Measurements from ENCODE around the gene ZBTB7C.

The ZBTB7C gene

GRCh38 chr18:48318436-48318835, 90.7 kb downstream of the ZBTB7C start:
- TF ChIP-seq, protein P1, sequence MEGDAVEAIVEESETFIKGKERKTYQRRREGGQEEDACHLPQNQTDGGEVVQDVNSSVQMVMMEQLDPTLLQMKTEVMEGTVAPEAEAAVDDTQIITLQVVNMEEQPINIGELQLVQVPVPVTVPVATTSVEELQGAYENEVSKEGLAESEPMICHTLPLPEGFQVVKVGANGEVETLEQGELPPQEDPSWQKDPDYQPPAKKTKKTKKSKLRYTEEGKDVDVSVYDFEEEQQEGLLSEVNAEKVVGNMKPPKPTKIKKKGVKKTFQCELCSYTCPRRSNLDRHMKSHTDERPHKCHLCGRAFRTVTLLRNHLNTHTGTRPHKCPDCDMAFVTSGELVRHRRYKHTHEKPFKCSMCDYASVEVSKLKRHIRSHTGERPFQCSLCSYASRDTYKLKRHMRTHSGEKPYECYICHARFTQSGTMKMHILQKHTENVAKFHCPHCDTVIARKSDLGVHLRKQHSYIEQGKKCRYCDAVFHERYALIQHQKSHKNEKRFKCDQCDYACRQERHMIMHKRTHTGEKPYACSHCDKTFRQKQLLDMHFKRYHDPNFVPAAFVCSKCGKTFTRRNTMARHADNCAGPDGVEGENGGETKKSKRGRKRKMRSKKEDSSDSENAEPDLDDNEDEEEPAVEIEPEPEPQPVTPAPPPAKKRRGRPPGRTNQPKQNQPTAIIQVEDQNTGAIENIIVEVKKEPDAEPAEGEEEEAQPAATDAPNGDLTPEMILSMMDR (IDR thresholded peaks at IDR 0.05; ENCODE audit: control insufficient read depth, insufficient read depth, low read depth, low read length, missing control alignments) = no peak

DNA sequence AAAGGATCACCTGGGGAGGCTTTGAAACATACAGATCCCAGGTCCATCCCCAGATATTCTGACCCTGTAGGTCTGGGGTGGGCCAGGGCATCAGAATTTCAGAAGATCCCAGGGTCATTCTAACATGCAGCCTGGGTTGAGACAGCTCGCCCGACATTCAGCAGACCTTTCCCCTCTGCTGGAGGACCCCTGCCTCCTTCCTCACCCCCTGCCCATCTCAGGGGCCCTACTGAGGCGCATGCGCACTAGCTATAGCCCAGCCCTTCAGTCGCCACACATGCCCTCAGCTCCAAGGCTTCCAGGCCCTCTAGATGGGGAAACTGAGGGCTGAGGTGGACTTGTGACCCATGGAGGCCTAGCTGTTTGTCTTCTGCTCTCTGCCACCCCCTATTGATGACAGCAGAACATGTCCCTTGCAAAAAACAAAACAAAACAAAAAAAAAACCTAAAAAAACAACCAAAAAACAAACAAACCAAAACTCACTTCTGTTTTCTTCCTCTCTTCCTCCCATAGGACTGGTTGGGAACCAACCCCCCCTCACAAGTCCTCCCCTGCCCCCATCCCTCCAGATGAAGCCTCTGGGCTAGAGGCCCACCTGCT, 91.3 kb downstream of the ZBTB7C start:
- H3K4me3 ChIP-seq (ENCODE audit: control insufficient read depth, low read depth, low read length) = no peak overlapping the region
- TF ChIP-seq, protein P1 (IDR thresholded peaks at IDR 0.05; ENCODE audit: control insufficient read depth, insufficient read depth, low read depth, low read length, missing control alignments) = no peak
- no peak for DNase-seq (ENCODE audit: low read depth)

More at GRCh38 chr18:48318436-48318835, 90.7 kb downstream of the ZBTB7C start:
- DNase-seq (ENCODE audit: low read depth) = no peak
- H3K4me3 ChIP-seq (ENCODE audit: control insufficient read depth, low read depth, low read length) = no peak overlapping the region

GRCh38 chr18:48316177-48316576, 93.0 kb downstream of the ZBTB7C start:
- TF ChIP-seq, protein P1 (IDR thresholded peaks at IDR 0.05; ENCODE audit: control insufficient read depth, insufficient read depth, low read depth, low read length, missing control alignments) = no peak
- DNase-seq (ENCODE audit: low read depth) = no peak
- H3K4me3 ChIP-seq (ENCODE audit: control insufficient read depth, low read depth, low read length) = no peak overlapping the region

DNA sequence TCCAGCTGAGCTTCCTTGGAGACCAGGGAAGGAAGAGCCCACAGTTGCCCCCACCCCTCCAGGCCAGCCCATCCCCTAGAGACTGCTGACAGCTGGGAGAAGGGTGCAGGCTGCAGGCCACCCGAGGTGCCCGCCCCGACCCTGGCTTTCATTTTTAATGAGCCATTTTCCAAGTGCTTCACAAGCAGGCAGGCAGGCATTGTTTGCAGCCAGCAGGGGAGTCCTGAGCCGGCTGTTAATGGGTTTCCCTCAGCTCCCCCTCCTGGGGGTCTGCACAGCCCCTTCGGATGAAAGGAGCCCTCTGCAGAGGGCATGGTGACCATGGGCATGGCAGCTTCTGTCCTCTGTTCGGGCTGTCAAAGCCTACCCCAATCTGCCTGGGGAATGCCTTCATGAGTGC, 94.5 kb downstream of the ZBTB7C start:
- TF ChIP-seq, protein P1 (IDR thresholded peaks at IDR 0.05; ENCODE audit: control insufficient read depth, insufficient read depth, low read depth, low read length, missing control alignments) = no peak
- DNase-seq (ENCODE audit: low read depth) = no peak
- H3K4me3 ChIP-seq (ENCODE audit: control insufficient read depth, low read depth, low read length) = no peak overlapping the region

- no peak for DNase-seq (ENCODE audit: low read depth)
- TF ChIP-seq, protein P1 (IDR thresholded peaks at IDR 0.05; ENCODE audit: control insufficient read depth, insufficient read depth, low read depth, low read length, missing control alignments) = no peak
- no peak overlapping the region for H3K4me3 ChIP-seq (ENCODE audit: control insufficient read depth, low read depth, low read length)
These were observed 95.4 kb downstream of the ZBTB7C start for GRCh38 chr18:48313792-48314191.

- TF ChIP-seq, protein P1 (IDR thresholded peaks at IDR 0.05; ENCODE audit: control insufficient read depth, insufficient read depth, low read depth, low read length, missing control alignments) = no peak
- no peak overlapping the region for H3K4me3 ChIP-seq (ENCODE audit: control insufficient read depth, low read depth, low read length)
- DNase-seq (ENCODE audit: low read depth) = no peak
These were observed 97.1 kb downstream of the ZBTB7C start for GRCh38 chr18:48312066-48312465.
